HEK293T (cell line): ENCODE results near the gene ACTR2.

Experiments
- ARNT ChIP-seq: fragments of 450-650 bp; IDR thresholded peaks from 2 replicates; pipeline ENCODE4 v1.6.1; 2017; ENCODE audit warnings: mild to moderate bottlenecking
- BHLHE40 ChIP-seq: fragments of 450-650 bp; IDR thresholded peaks from 2 replicates; pipeline ENCODE4 v1.6.1; 2016; ENCODE audit warnings: mild to moderate bottlenecking, moderate library complexity, borderline replicate concordance
- ELF4 ChIP-seq: fragments of 450-650 bp; IDR thresholded peaks from 2 replicates; pipeline ENCODE4 v1.6.1; 2017; ENCODE audit warnings: antibody characterized with exemption
- L3MBTL2 ChIP-seq: fragments of 450-650 bp; conservative IDR thresholded peaks from 2 replicates; pipeline ENCODE4 v1.6.1; 2016; ENCODE audit warnings: mild to moderate bottlenecking

GRCh38 chr2:65275141-65275915, 47.7 kb downstream of the ACTR2 start:
- TF ChIP-seq BHLHE40 = no peak
- TF ChIP-seq L3MBTL2 = no peak
- TF ChIP-seq ELF4 = no peak
- no peak for TF ChIP-seq ARNT
